Transverse colon (tissue), 4 donors: ENCODE results near the gene TAF11L14. TPM values are rescaled to one million over a fixed set of nuclear protein-coding genes. Genes with fewer than 3 reads are reported as not detected.
"Not testable (repeated sequence)": the region's sequence is repeated elsewhere in the genome, so short reads cannot be mapped to it uniquely, and the experiment has no call there.

Source experiments
- DNase-seq: peaks from one replicate; pipeline ENCODE4 v3.0.0-alpha.2; 2019
- H3K27ac ChIP-seq, 4 donors: fragments of 200-600 bp; sonication (generic); 2 replicates each; pipeline ENCODE4 v1.5.1; 2016 to 2018; ENCODE audit warnings: inconsistent platforms in 4 of 4
- H3K27me3 ChIP-seq: fragments of 200-600 bp; sonication (generic); 2 replicates; pipeline ENCODE4 v1.5.1; 2017; ENCODE audit warnings: inconsistent platforms
- H3K36me3 ChIP-seq, 4 donors: fragments of 200-600 bp; sonication (generic); 2 replicates each; pipeline ENCODE4 v1.5.1; 2017 to 2019; ENCODE audit warnings: inconsistent platforms in 4 of 4
- H3K4me1 ChIP-seq, 4 donors: fragments of 200-600 bp; sonication (generic); 2 replicates each; pipeline ENCODE4 v1.5.1; 2017 to 2020; ENCODE audit warnings: inconsistent platforms in 4 of 4
- H3K4me3 ChIP-seq, 4 donors: fragments of 200-600 bp; sonication (generic); 1 replicate in 1 of 4; 2 replicates in 3 of 4; pipeline versions ENCODE4 v1.5.1 to v1.6.1; 2017 to 2019; ENCODE audit warnings: inconsistent platforms in 4 of 4
- H3K9me3 ChIP-seq, 2 donors: fragments of 200-600 bp; sonication (generic); 2 replicates each; pipeline ENCODE4 v1.5.1; 2017 to 2019; ENCODE audit warnings: inconsistent platforms in 2 of 2
- EP300 ChIP-seq: sonication (generic); formaldehyde crosslinking; IDR thresholded peaks from one replicate; pipeline ENCODE4 v1.6.1; 2017; ENCODE audit warnings: antibody characterized with exemption, low read depth
- POLR2A ChIP-seq: fragments of 450-650 bp; IDR thresholded peaks from one replicate; pipeline ENCODE4 v1.6.1; 2016; ENCODE audit warnings: antibody characterized with exemption, mild to moderate bottlenecking, moderate library complexity
- POLR2AphosphoS5 ChIP-seq, 3 donors: sonication (generic); formaldehyde crosslinking; IDR thresholded peaks; one replicate each; pipeline ENCODE4 v1.6.1; 2016; ENCODE audit warnings: antibody characterized with exemption in 3 of 3
- WGBS, 2 donors: methylation state at CpG; one replicate each; pipeline ENCODE4 v1.1.5; 2018; ENCODE audit warnings: low coverage in 1 of 2; 5-methylcytosine and 5-hydroxymethylcytosine counted together
- in situ Hi-C, 4 donors: fragments of 200-750 bp; cut with MboI; loops; one replicate each; pipeline versions ENCODE4 v1.15.0 to v1.15.1; 2017; ENCODE audit warnings: low sequenced_read_pairs in 3 of 4, low pct_ligation_motif_present in 1 of 4, low pct_unique_long_range_greater_than_20kb in 1 of 4
- intact Hi-C: fragments of 100-400 bp; cut with DNase I; formaldehyde crosslinking; loops from one replicate; pipeline ENCODE4 v1.15.1; 2023; ENCODE audit warnings: low total_unique reads
- total RNA-seq, 4 donors: library from RNA; depleted of rRNA; stranded (reverse); fragments of >200 nt; gene quantifications; one replicate each; pipeline ENCODE4 v1.1.0, GENCODE V29; 2016
- TF ChIP-seq, protein P1 (sequence below), 5 experiments: fragments of 200-600 bp in 3 of 5; fragments of 450-650 bp in 2 of 5; sonication (generic) in 3 of 5; IDR thresholded peaks; 1 replicate in 2 of 5; 2 replicates in 3 of 5; pipeline ENCODE4 v1.5.1; 2016 to 2017; ENCODE audit warnings: antibody characterized with exemption in 5 of 5, inconsistent platforms in 3 of 5, mild to moderate bottlenecking in 2 of 5, moderate library complexity in 1 of 5

The TAF11L14 gene
- total RNA-seq, 4 donors from 2014 or later, result not detected

DNA sequence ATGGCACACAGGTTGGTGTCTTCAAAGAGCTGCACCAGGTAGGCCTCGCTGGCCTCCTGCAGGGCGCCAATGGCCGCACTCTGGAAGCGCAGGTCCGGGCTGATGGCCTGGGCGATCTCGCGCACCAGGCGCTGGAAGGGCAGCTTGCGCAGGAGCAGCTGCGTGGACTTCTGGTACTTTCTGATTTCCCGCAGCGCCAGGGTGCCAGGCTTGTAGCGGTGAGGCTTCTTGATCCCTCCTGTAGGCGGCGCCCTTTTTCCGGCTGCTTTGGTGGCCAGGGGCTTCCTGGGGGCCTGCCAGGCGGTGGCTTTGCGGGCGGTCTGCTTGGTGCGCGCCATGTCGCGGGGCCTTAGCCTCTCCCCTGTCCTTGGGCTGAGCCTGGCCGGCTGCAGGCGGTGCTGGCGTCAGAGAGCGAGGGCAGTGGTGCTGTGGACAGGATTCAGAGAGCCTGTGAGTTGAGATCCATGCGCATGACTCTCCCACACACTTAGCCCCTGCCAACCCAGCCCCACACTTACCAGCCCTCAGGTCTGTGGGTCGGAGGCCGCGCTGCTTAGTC lies 21.0 kb downstream of the TAF11L14 start:
- DNase-seq, H3K27ac ChIP-seq, H3K36me3 ChIP-seq, intact Hi-C loops, H3K9me3 ChIP-seq, H3K4me3 ChIP-seq, in situ Hi-C loops, H3K4me1 ChIP-seq, H3K27me3 ChIP-seq: not testable (repeated sequence)
- 97% methylated on average over 32 of the region's 32 CpGs; no CpG with 5 or more reads in 1 of the 2 donors for WGBS, 2 donors

DNA sequence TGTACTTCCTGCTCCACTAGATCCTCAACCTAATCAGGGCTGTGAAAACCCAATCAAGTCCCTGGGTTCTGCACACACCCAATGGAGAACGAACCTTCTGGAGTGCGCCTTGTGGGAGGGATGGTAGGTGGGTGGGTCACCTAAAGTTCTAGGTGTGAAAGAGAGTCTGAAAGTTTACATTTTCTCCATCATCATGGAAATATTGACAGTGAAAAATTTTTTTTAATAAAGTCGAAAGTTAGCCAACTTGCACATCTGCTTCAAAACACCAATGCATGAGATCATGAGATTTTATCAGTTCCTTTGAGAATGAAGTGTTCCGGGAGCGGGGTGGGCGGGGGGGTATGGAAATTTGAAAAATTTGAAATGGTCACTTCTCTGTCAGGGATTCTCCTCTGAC lies 21.7 kb downstream of the TAF11L14 start:
- WGBS, 2 donors, result 64 to 74% methylated on average over 3 to 6 of the region's 6 CpGs
- intact Hi-C loops, result no loop called here
- DNase-seq, result no peak
- Histone ChIP-seq H3K4me1 (no peaks in the 10 kb centered on the region), H3K36me3 (no peaks in the 10 kb centered on the region), H3K27ac (no peak overlapping the region), H3K4me3 (no peak overlapping the region), H3K9me3 (no peaks in the 10 kb centered on the region), H3K27me3 (no peaks in the 10 kb centered on the region)
- in situ Hi-C loops, result no loop called here
- TF ChIP-seq POLR2A (no peak), EP300 (no peak), POLR2AphosphoS5 (IDR thresholded peaks at IDR 0.05) (no peak)
- TF ChIP-seq, protein P1, sequence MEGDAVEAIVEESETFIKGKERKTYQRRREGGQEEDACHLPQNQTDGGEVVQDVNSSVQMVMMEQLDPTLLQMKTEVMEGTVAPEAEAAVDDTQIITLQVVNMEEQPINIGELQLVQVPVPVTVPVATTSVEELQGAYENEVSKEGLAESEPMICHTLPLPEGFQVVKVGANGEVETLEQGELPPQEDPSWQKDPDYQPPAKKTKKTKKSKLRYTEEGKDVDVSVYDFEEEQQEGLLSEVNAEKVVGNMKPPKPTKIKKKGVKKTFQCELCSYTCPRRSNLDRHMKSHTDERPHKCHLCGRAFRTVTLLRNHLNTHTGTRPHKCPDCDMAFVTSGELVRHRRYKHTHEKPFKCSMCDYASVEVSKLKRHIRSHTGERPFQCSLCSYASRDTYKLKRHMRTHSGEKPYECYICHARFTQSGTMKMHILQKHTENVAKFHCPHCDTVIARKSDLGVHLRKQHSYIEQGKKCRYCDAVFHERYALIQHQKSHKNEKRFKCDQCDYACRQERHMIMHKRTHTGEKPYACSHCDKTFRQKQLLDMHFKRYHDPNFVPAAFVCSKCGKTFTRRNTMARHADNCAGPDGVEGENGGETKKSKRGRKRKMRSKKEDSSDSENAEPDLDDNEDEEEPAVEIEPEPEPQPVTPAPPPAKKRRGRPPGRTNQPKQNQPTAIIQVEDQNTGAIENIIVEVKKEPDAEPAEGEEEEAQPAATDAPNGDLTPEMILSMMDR (IDR thresholded peaks at IDR 0.05), result no peak

DNA sequence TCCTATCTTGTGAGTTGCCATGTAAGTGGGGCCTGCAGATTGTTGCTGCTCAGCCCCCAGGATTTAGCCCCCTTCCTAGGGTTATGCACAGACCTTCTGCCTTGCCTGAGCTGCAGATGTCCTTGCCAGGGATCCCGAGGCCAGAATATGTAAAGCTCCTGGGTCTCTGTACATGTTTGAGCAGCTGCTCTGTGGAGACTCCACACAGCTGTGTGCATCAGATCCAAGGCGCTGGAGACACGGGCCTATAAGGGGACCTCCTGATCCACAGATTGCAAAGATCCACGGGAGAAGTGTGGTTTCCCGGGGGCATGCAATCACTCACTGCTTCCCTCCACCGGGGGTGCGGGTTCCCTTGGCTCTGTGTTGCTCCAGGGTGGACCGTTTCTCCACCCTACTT lies 28.9 kb downstream of the TAF11L14 start:
- intact Hi-C loops, result no loop called here
- 81 to 86% methylated on average over 5 to 8 of the region's 8 CpGs for WGBS, 2 donors
- no peak overlapping the region for H3K4me3 ChIP-seq
- no peaks in the 10 kb centered on the region for H3K27me3 ChIP-seq
- DNase-seq, result no peak
- no peaks in the 10 kb centered on the region for H3K9me3 ChIP-seq
- TF ChIP-seq POLR2A (no peak), EP300 (no peak), POLR2AphosphoS5 (IDR thresholded peaks at IDR 0.05) (no peak)
- TF ChIP-seq, protein P1 (IDR thresholded peaks at IDR 0.05), result no peak
- in situ Hi-C loops, result no loop called here
- H3K36me3 ChIP-seq, result no peaks in the 10 kb centered on the region
- H3K27ac ChIP-seq, result no peak overlapping the region
- H3K4me1 ChIP-seq, result no peaks in the 10 kb centered on the region

DNA sequence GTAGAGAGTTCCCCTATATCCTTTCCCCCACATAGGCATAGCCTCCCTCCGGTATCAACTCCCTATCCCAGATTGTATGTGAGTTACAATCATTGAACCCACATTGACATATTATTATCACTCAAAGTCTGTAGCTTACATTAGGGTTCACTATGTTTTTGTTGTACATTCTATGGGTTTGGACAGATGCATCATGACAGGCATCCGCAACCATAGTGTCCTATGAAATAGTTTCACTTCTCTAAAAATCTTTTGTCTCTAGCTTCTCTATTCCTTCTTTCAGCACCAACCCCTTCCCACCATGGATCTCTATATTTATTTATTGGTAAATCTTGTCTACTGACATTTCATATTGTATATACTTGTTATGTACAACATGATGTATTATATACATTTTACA lies 31.6 kb downstream of the TAF11L14 start:
- in situ Hi-C loops (no loop called here), intact Hi-C loops (no loop called here)
- no peaks in the 10 kb centered on the region for H3K27me3 ChIP-seq
- no peak for DNase-seq
- no peaks in the 10 kb centered on the region for H3K9me3 ChIP-seq
- no peak for TF ChIP-seq POLR2A
- TF ChIP-seq EP300, result no peak
- TF ChIP-seq, protein P1 (IDR thresholded peaks at IDR 0.05), result no peak
- no peak for TF ChIP-seq POLR2AphosphoS5 (IDR thresholded peaks at IDR 0.05)
- no peaks in the 10 kb centered on the region for H3K36me3 ChIP-seq
- H3K27ac ChIP-seq, result no peak overlapping the region
- H3K4me3 ChIP-seq, result no peak overlapping the region
- H3K4me1 ChIP-seq, result no peaks in the 10 kb centered on the region
- 83 to 85% methylated on average over 2 of the region's 2 CpGs for WGBS, 2 donors

DNA sequence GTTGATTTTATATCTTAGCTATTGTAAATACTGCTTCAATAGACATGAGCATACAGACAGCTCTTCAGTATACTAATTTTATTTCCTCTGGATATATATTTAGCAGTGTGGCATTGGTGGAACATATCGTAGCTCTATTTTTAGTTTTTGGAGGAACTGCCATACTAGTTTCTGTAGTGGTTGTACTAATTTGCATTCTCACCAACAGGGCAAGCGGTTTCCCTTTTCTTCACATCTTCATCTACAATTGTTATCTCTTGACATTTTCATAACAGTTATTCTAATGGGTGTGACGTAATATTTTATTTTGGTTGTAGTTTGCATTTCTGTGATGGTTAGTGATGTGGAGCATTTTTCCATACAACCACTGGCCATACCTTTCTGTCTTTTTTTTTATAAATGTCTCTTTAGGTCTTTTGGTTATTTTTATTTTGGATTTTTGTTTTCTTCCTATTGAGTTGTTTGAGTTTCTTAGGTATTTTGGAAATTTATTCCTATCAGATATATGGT lies 32.5 kb downstream of the TAF11L14 start:
- no peak for TF ChIP-seq EP300
- Histone ChIP-seq H3K4me3 (no peak overlapping the region), H3K4me1 (no peaks in the 10 kb centered on the region), H3K36me3 (no peaks in the 10 kb centered on the region), H3K27ac (no peak overlapping the region), H3K27me3 (no peaks in the 10 kb centered on the region), H3K9me3 (no peaks in the 10 kb centered on the region)
- in situ Hi-C loops, result no loop called here
- 72 to 100% methylated on average over 3 of the region's 3 CpGs for WGBS, 2 donors
- intact Hi-C loops, result no loop called here
- DNase-seq, result no peak
